ENCODE results near the gene EDARADD. TPM values are rescaled to one million over a fixed set of nuclear protein-coding genes. Genes with fewer than 3 reads are reported as not detected.

The EDARADD gene
- total RNA-seq, 2 experiments from 2014 or later: 1.5 to 1.7 TPM

DNA sequence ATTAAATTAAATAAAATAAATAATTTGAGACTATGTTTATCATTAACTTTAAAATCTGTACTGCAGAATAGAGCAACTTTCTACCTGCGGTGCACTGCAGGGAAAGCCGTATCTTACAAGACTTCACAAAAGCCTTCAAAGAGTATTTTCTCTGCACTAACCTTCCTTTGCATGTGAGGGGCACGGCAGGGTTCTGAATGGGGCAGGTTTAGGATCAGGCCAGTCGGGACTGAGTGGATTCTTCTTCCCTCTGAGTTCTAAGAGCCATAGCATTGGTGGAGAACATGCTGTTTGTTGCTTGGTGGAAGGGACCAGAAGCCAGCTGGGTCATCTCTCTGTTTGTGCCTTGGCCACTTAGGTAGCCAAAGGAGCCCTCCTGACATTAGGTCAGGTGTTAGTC lies 74.5 kb downstream of the EDARADD start:
- POLR2A ChIA-PET: no interaction called here
- H3K36me3 Mint-ChIP-seq (ENCODE audit: low read depth): no peaks in the 10 kb centered on the region
- DNase-seq (no peak), ATAC-seq (ENCODE audit: poor library complexity) (no peak)
- no peaks in the 10 kb centered on the region for H3K36me3 ChIP-seq (ENCODE audit: insufficient read depth, low read length)
- CTCF ChIA-PET: no interaction called here
- no peak overlapping the region for H3K27ac ChIP-seq (ENCODE audit: low read depth in 1 of 2, low read length in 2 of 2)
- H3K4me3 ChIP-seq (ENCODE audit: low read length): no peak overlapping the region
- peaks cover 16% of the 10 kb centered on the region for H3K4me1 ChIP-seq (ENCODE audit: insufficient read depth, low read length)
- peaks cover 21% of the 10 kb centered on the region for H3K4me1 Mint-ChIP-seq (ENCODE audit: low read depth)
- no peak overlapping the region for H3K4me3 Mint-ChIP-seq
- TF ChIP-seq, protein P1, sequence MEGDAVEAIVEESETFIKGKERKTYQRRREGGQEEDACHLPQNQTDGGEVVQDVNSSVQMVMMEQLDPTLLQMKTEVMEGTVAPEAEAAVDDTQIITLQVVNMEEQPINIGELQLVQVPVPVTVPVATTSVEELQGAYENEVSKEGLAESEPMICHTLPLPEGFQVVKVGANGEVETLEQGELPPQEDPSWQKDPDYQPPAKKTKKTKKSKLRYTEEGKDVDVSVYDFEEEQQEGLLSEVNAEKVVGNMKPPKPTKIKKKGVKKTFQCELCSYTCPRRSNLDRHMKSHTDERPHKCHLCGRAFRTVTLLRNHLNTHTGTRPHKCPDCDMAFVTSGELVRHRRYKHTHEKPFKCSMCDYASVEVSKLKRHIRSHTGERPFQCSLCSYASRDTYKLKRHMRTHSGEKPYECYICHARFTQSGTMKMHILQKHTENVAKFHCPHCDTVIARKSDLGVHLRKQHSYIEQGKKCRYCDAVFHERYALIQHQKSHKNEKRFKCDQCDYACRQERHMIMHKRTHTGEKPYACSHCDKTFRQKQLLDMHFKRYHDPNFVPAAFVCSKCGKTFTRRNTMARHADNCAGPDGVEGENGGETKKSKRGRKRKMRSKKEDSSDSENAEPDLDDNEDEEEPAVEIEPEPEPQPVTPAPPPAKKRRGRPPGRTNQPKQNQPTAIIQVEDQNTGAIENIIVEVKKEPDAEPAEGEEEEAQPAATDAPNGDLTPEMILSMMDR (IDR thresholded peaks at IDR 0.05): no peak
- intact Hi-C loops (cut with DNase I, micrococcal nuclease): no loop called here
- H3K27me3 Mint-ChIP-seq: peaks cover 28% of the 10 kb centered on the region
- H3K27me3 ChIP-seq (ENCODE audit: control insufficient read depth in 1 of 2, insufficient read depth in 2 of 2, low read length in 2 of 2): no peaks in the 10 kb centered on the region
- no peak overlapping the region for H3K27ac Mint-ChIP-seq
- H3K9me3 Mint-ChIP-seq: no peaks in the 10 kb centered on the region
- H3K9me3 ChIP-seq (ENCODE audit: control insufficient read depth in 1 of 2, insufficient read depth in 1 of 2, low read length in 2 of 2): no peaks in the 10 kb centered on the region

DNA sequence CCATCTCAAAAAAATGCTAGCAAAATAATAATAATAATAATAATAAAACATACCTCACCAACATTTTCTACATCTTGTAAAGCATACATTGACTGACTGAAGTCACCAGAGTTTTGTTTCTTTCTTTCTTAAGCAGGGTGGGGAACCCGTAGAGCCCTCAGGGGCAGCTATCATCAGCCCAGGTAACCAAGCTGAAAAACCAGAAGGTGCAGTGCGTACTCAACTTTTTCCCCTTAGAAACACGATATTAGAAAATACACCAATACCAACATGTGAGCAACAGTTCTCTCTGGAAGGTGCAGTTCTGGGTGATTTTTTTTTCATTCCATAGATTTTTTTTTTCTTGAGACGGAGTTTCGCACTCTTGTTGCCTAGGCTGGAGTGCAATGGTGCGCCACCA lies 75.4 kb downstream of the EDARADD start:
- CTCF ChIA-PET: no interaction called here

DNA sequence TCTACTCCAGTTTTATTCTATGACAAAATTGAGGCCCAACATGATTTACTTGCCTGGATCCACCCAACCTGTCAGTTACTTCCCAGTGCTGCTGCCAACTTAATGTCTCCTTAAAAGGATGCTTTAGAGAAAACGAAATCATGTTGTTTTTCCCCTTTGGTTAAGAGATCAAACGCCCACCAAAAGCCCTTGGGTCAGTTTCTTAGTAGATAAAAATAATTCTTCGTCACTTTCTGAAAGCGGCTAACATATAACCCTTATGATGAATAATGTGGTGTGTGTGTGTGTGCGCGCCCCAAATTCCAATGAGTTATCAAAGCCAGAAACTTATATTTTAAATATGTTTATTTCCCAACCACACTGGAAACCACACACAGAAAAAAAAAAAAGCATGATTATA lies 77.0 kb downstream of the EDARADD start:
- Histone ChIP-seq H3K4me1 (ENCODE audit: insufficient read depth, low read length) (peaks cover 2% of the 10 kb centered on the region), H3K4me3 (ENCODE audit: low read length) (no peak overlapping the region), H3K27ac (ENCODE audit: low read depth in 1 of 2, low read length in 2 of 2) (no peak overlapping the region), H3K36me3 (ENCODE audit: insufficient read depth, low read length) (no peaks in the 10 kb centered on the region), H3K9me3 (ENCODE audit: control insufficient read depth in 1 of 2, insufficient read depth in 1 of 2, low read length in 2 of 2) (no peaks in the 10 kb centered on the region), H3K27me3 (ENCODE audit: control insufficient read depth in 1 of 2, insufficient read depth in 2 of 2, low read length in 2 of 2) (no peaks in the 10 kb centered on the region)
- Mint-ChIP-seq H3K9me3 (no peaks in the 10 kb centered on the region), H3K27me3 (peaks cover 15% of the 10 kb centered on the region), H3K36me3 (ENCODE audit: low read depth) (no peaks in the 10 kb centered on the region), H3K4me3 (no peak overlapping the region), H3K27ac (no peak overlapping the region), H3K4me1 (ENCODE audit: low read depth) (peaks cover 6% of the 10 kb centered on the region)
- intact Hi-C loops (cut with DNase I, micrococcal nuclease): no loop called here
- no peak for ATAC-seq (ENCODE audit: poor library complexity)
- DNase-seq: no peak
- TF ChIP-seq, protein P1 (IDR thresholded peaks at IDR 0.05): no peak
- POLR2A ChIA-PET: no interaction called here
- CTCF ChIA-PET: no interaction called here

More for the DNA sequence above, 75.4 kb downstream of the EDARADD start:
- TF ChIP-seq, protein P1 (IDR thresholded peaks at IDR 0.05): no peak
- no peak for ATAC-seq (ENCODE audit: poor library complexity)
- Mint-ChIP-seq H3K27me3 (peaks cover 30% of the 10 kb centered on the region), H3K27ac (no peak overlapping the region), H3K9me3 (no peaks in the 10 kb centered on the region), H3K4me1 (ENCODE audit: low read depth) (peaks cover 21% of the 10 kb centered on the region), H3K36me3 (ENCODE audit: low read depth) (no peaks in the 10 kb centered on the region), H3K4me3 (no peak overlapping the region)
- POLR2A ChIA-PET: no interaction called here
- intact Hi-C loops (cut with DNase I, micrococcal nuclease): no loop called here
- peaks cover 15% of the 10 kb centered on the region for H3K4me1 ChIP-seq (ENCODE audit: insufficient read depth, low read length)
- DNase-seq: no peak
- no peaks in the 10 kb centered on the region for H3K9me3 ChIP-seq (ENCODE audit: control insufficient read depth in 1 of 2, insufficient read depth in 1 of 2, low read length in 2 of 2)
- H3K27me3 ChIP-seq (ENCODE audit: control insufficient read depth in 1 of 2, insufficient read depth in 2 of 2, low read length in 2 of 2): no peaks in the 10 kb centered on the region
- no peak overlapping the region for H3K4me3 ChIP-seq (ENCODE audit: low read length)
- H3K27ac ChIP-seq (ENCODE audit: low read depth in 1 of 2, low read length in 2 of 2): no peak overlapping the region
- no peaks in the 10 kb centered on the region for H3K36me3 ChIP-seq (ENCODE audit: insufficient read depth, low read length)

Measured in CD4-positive, alpha-beta T cell (primary cell).